IMR-90 (cell line): ENCODE measurements around the gene CNTN4. TPM values are rescaled to one million over a fixed set of nuclear protein-coding genes. Genes with fewer than 3 reads are reported as not detected.

ENCODE experiments used
- ATAC-seq: fragments of 200-7000 bp; cut with Tn5 transposase; 2 replicates; pipeline ENCODE4 v1.9.1; 2020; ENCODE audit warnings: low read depth, mild to moderate bottlenecking, moderate library complexity
- BruUV-seq: library from RNA; stranded (reverse); fragments of 400-500 nt; replicated peaks from 2 replicates; lab custom pipeline; 2021; lab: Mats Ljungman, UMichigan
- CTCF ChIA-PET: fragments of 300-600 bp; formaldehyde crosslinking; extraction: SDS; loops from one replicate; lab custom pipeline; 2021; ENCODE audit warnings: antibody characterized with exemption; lab: Yijun Ruan, JAX
- POLR2A ChIA-PET: fragments of 300-600 bp; sonication (Branson Sonifier 250); formaldehyde crosslinking; loops from one replicate; lab custom pipeline; 2022; ENCODE audit warnings: antibody characterized with exemption; ENCODE audit not compliant: unreplicated experiment; lab: Charles Lee
- DNase-seq: peaks from one replicate; pipeline ENCODE4 v3.0.0; 2013
- H2AFZ ChIP-seq: replicated peaks from 2 replicates; pipeline ENCODE3; 2013; ENCODE audit warnings: low read length, mild to moderate bottlenecking; ENCODE audit not compliant: poor library complexity
- H2AK5ac ChIP-seq: 2 replicates; pipeline ENCODE4 v1.6.1; 2013; ENCODE audit warnings: low read depth, low read length, inconsistent platforms
- H2AK9ac ChIP-seq: replicated peaks from 2 replicates; pipeline ENCODE3; 2013; ENCODE audit warnings: mild to moderate bottlenecking, low read depth, low read length, moderate library complexity; ENCODE audit not compliant: poor library complexity
- H2BK120ac ChIP-seq: 2 replicates; pipeline ENCODE4 v1.6.1; 2013; ENCODE audit warnings: low read depth, low read length, inconsistent platforms
- H2BK15ac ChIP-seq: 3 replicates; pipeline ENCODE4 v1.6.1; 2013; ENCODE audit warnings: low read depth, low read length, inconsistent platforms
- H2BK20ac ChIP-seq: 2 replicates; pipeline ENCODE4 v1.6.1; 2013; ENCODE audit warnings: low read depth, mild to moderate bottlenecking, inconsistent platforms, low read length, moderate library complexity
- H2BK5ac ChIP-seq: 2 replicates; pipeline ENCODE4 v1.6.1; 2013; ENCODE audit warnings: mild to moderate bottlenecking, low read depth, low read length, inconsistent platforms; ENCODE audit not compliant: poor library complexity, severe bottlenecking
- H3K14ac ChIP-seq: replicated peaks from 2 replicates; pipeline ENCODE4 v1.6.1; 2013; ENCODE audit warnings: low read depth, low read length, inconsistent platforms
- H3K18ac ChIP-seq: 2 replicates; pipeline ENCODE4 v1.6.1; 2013; ENCODE audit warnings: low read depth, low read length, control low read depth
- H3K23ac ChIP-seq: 2 replicates; pipeline ENCODE4 v1.6.1; 2013; ENCODE audit warnings: low read depth, low read length, inconsistent platforms
- H3K27ac ChIP-seq: 2 replicates; pipeline ENCODE4 v1.5.1; 2013; ENCODE audit warnings: mild to moderate bottlenecking, control low read depth, low read length; ENCODE audit not compliant: insufficient read depth
- H3K27me3 ChIP-seq: 2 replicates; pipeline ENCODE4 v1.6.1; 2013; ENCODE audit warnings: low read length; ENCODE audit not compliant: control insufficient read depth, insufficient read depth
- H3K36me3 ChIP-seq: 2 replicates; pipeline ENCODE4 v1.6.1; 2013; ENCODE audit warnings: low read length, mixed read lengths; ENCODE audit not compliant: control insufficient read depth, insufficient read depth
- H3K4ac ChIP-seq: 2 replicates; pipeline ENCODE4 v1.6.1; 2013; ENCODE audit warnings: low read depth, low read length, inconsistent platforms
- H3K4me1 ChIP-seq: 2 replicates; pipeline ENCODE4 v1.6.1; 2013; ENCODE audit warnings: low read length, mixed read lengths; ENCODE audit not compliant: control insufficient read depth, insufficient read depth
- H3K4me2 ChIP-seq: 2 replicates; pipeline ENCODE4 v1.6.1; 2013; ENCODE audit warnings: low read depth, mild to moderate bottlenecking, control low read depth, low read length, moderate library complexity
- H3K4me3 ChIP-seq: 2 replicates; pipeline ENCODE4 v1.5.1; 2013; ENCODE audit warnings: low read depth, mild to moderate bottlenecking, control low read depth, low read length, moderate library complexity; ENCODE audit not compliant: insufficient read depth
- H3K56ac ChIP-seq: 2 replicates; pipeline ENCODE4 v1.6.1; 2013; ENCODE audit warnings: low read length, inconsistent platforms; ENCODE audit not compliant: insufficient read depth; ENCODE audit errors: extremely low read depth
- H3K79me1 ChIP-seq, 2 experiments: 2 replicates each; pipeline ENCODE4 v1.6.1; 2013; ENCODE audit warnings: low read length in 2 of 2, inconsistent platforms in 1 of 2, low read depth in 1 of 2
- H3K9ac ChIP-seq: 2 replicates; pipeline ENCODE4 v1.6.1; 2013; ENCODE audit warnings: low read depth, low read length, control low read depth
- H3K9me1 ChIP-seq: 2 replicates; pipeline ENCODE4 v1.6.1; 2013; ENCODE audit warnings: low read length, inconsistent platforms; ENCODE audit not compliant: insufficient read depth
- H3K9me3 ChIP-seq: 2 replicates; pipeline ENCODE4 v1.6.1; 2013; ENCODE audit warnings: low read length; ENCODE audit not compliant: control insufficient read depth, insufficient read depth
- H4K20me1 ChIP-seq: 2 replicates; pipeline ENCODE4 v1.6.1; 2013; ENCODE audit warnings: low read length, inconsistent platforms; ENCODE audit not compliant: insufficient read depth
- H4K5ac ChIP-seq: 2 replicates; pipeline ENCODE4 v1.6.1; 2013; ENCODE audit warnings: mild to moderate bottlenecking, low read depth, low read length, control low read depth
- H4K8ac ChIP-seq, 2 experiments: 2 replicates each; pipeline ENCODE4 v1.6.1; 2013; ENCODE audit warnings: low read depth in 2 of 2, low read length in 2 of 2, control low read depth in 1 of 2, inconsistent platforms in 1 of 2
- H4K91ac ChIP-seq: 2 replicates; pipeline ENCODE4 v1.6.1; 2013; ENCODE audit warnings: low read depth, low read length, inconsistent platforms; ENCODE audit not compliant: insufficient read depth
- CEBPB ChIP-seq: IDR thresholded peaks from 2 replicates; pipeline ENCODE4 v1.6.1; 2012; ENCODE audit warnings: low read depth, low read length, improper control_type of control experiment
- CTCF ChIP-seq: conservative IDR thresholded peaks from 2 replicates; pipeline ENCODE4 v1.5.1; 2012; ENCODE audit warnings: mild to moderate bottlenecking, low read depth, low read length, improper control_type of control experiment
- ELK1 ChIP-seq: fragments of 150-350 bp; IDR thresholded peaks from 2 replicates; pipeline ENCODE4 v1.6.1; 2016; ENCODE audit warnings: low read depth, mild to moderate bottlenecking, low read length, moderate library complexity, borderline replicate concordance
- FOS ChIP-seq: fragments of 150-350 bp; IDR thresholded peaks from 2 replicates; pipeline ENCODE4 v1.6.1; 2016; ENCODE audit warnings: low read depth, low read length
- MXI1 ChIP-seq: IDR thresholded peaks from 2 replicates; pipeline ENCODE4 v1.6.1; 2012; ENCODE audit warnings: low read depth, mild to moderate bottlenecking, low read length, moderate library complexity, borderline replicate concordance
- NFE2L2 ChIP-seq: fragments of 150-350 bp; IDR thresholded peaks from 2 replicates; pipeline ENCODE4 v1.6.1; 2016; ENCODE audit warnings: low read depth, mild to moderate bottlenecking, low read length
- POLR2A ChIP-seq: IDR thresholded peaks from 2 replicates; pipeline ENCODE4 v1.6.1; 2012; ENCODE audit warnings: mild to moderate bottlenecking, low read depth, low read length
- RAD21 ChIP-seq: IDR thresholded peaks from 2 replicates; pipeline ENCODE4 v1.6.1; 2012; ENCODE audit warnings: low read length, improper control_type of control experiment
- RFX5 ChIP-seq: IDR thresholded peaks from 2 replicates; pipeline ENCODE4 v1.8.0; 2012; ENCODE audit warnings: low read depth, mild to moderate bottlenecking, low read length, moderate library complexity
- USF2 ChIP-seq: fragments of 150-350 bp; IDR thresholded peaks from 2 replicates; pipeline ENCODE4 v1.6.1; 2017; ENCODE audit warnings: mild to moderate bottlenecking, antibody characterized with exemption, low read length, low read depth
- WGBS, 2 experiments: methylation state at CpG; one replicate each; pipeline versions ENCODE4 v1.1.5 to v1.1.7; 2013; ENCODE audit warnings: missing lambda C conversion rate in 2 of 2; ENCODE audit not compliant: insufficient read length in 1 of 2; ENCODE audit errors: extremely low coverage in 2 of 2; 5-methylcytosine and 5-hydroxymethylcytosine counted together
- dilution Hi-C: fragments of 300-500 bp; cut with HindIII; formaldehyde crosslinking; loops from one replicate; pipeline ENCODE4 v1.14.3; 2018; ENCODE audit warnings: low sequenced_read_pairs; ENCODE audit not compliant: unreplicated experiment
- in situ Hi-C: fragments of 300-500 bp; cut with MboI; formaldehyde crosslinking; loops from 3 replicates; pipeline ENCODE4 v1.14.3; 2019; ENCODE audit warnings: low sequenced_read_pairs, inconsistent platforms, mixed read lengths
- intact Hi-C: fragments of 100-400 bp; cut with micrococcal nuclease; formaldehyde crosslinking; loops from 2 replicates; pipeline ENCODE4 v1.10.0; 2022
- polyA plus RNA-seq, 3 experiments: library from polyadenylated mRNA; depleted of rRNA; stranded (reverse); fragments of >200 nt; gene quantifications; 2 replicates each; pipeline ENCODE4 v1.2.3, GENCODE V29; 2012; ENCODE audit warnings: low replicate concordance in 1 of 3
- total RNA-seq: library from RNA; depleted of rRNA; stranded (reverse); fragments of >200 nt; gene quantifications from 2 replicates; pipeline ENCODE4 v1.2.3, GENCODE V29; 2012

The CNTN4 gene
- total and polyA plus RNA-seq, 2 of the 4 experiments (the other 2 are of a cell fraction): under 0.01 TPM; not detected in 1

GRCh38 chr3:2897821-2898220 is 799.2 kb downstream of the CNTN4 start:
- intact Hi-C loops: no loop called here
- Histone ChIP-seq H4K5ac (no peak overlapping the region), H2AFZ (no peak overlapping the region), H3K9ac (no peak overlapping the region), H3K27me3 (no peaks in the 10 kb centered on the region), H3K23ac (no peak overlapping the region), H3K9me3 (peaks cover 6% of the 10 kb centered on the region), H3K14ac (no peak overlapping the region), H2AK5ac (no peak overlapping the region), H3K27ac (no peak overlapping the region), H2BK120ac (no peak overlapping the region), H3K4ac (no peak overlapping the region), H4K91ac (no peak overlapping the region), H4K8ac (no peak overlapping the region), H2BK15ac (no peak overlapping the region), H3K56ac (no peak overlapping the region), H3K4me1 (no peaks in the 10 kb centered on the region), H3K36me3 (no peaks in the 10 kb centered on the region), H2BK5ac (no peak overlapping the region), H3K18ac (no peak overlapping the region), H3K9me1 (no peaks in the 10 kb centered on the region), H3K79me1 (no peaks in the 10 kb centered on the region), H2BK20ac (no peak overlapping the region), H3K4me3 (no peak overlapping the region), H2AK9ac (no peak overlapping the region), H3K4me2 (no peak overlapping the region), H4K20me1 (no peaks in the 10 kb centered on the region)
- BruUV-seq: no TSS peak
- ChIA-PET POLR2A (no interaction called here), CTCF (no interaction called here)
- DNase-seq: no peak
- dilution Hi-C loops: no loop called here
- whole genome bisulfite sequencing, 2 experiments: no CpG with 5 or more reads among the region's 4 CpGs
- no peak for TF ChIP-seq USF2
- TF ChIP-seq MXI1: no peak
- TF ChIP-seq RAD21: no peak
- TF ChIP-seq CTCF: no peak
- no peak for TF ChIP-seq NFE2L2
- no peak for TF ChIP-seq RFX5
- TF ChIP-seq FOS: no peak
- TF ChIP-seq CEBPB: no peak
- no peak for TF ChIP-seq POLR2A
- TF ChIP-seq ELK1: no peak
- in situ Hi-C loops: no loop called here
- no peak for ATAC-seq
